B cell (primary cell): Measurements from ENCODE around the gene PCDHGC3.

Experiments
- EZH2 ChIP-seq: IDR thresholded peaks from 2 replicates; pipeline ENCODE4 v1.6.1; 2012; ENCODE audit warnings: borderline replicate concordance, low read depth, mild to moderate bottlenecking, moderate library complexity, low read length; ENCODE audit not compliant: insufficient read depth, poor library complexity, severe bottlenecking
- TF ChIP-seq, protein P1 (sequence below): fragments of 200-600 bp; IDR thresholded peaks from one replicate; pipeline ENCODE4 v1.8.0; 2022; ENCODE audit warnings: antibody characterized with exemption, mild to moderate bottlenecking

DNA sequence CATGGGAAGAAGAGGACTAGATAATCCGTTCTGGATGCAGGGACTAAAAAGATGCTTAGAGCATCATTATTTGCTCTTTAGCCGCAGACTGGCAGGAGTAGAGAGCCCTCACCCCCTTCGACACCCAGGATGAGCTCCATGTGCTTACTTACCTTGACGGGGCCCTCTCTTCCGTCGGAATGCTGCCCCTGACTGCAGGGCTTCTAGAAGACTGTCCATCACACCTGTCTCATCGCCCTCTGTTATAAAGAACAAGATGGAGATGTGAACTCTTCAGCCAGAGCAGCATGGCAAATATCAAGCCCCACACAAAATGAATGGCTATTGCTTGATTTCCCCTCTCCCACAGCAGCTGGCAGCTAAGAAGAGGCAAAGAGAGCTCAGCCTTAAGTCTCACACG lies 48.2 kb downstream of the PCDHGC3 start:
- TF ChIP-seq, protein P1, sequence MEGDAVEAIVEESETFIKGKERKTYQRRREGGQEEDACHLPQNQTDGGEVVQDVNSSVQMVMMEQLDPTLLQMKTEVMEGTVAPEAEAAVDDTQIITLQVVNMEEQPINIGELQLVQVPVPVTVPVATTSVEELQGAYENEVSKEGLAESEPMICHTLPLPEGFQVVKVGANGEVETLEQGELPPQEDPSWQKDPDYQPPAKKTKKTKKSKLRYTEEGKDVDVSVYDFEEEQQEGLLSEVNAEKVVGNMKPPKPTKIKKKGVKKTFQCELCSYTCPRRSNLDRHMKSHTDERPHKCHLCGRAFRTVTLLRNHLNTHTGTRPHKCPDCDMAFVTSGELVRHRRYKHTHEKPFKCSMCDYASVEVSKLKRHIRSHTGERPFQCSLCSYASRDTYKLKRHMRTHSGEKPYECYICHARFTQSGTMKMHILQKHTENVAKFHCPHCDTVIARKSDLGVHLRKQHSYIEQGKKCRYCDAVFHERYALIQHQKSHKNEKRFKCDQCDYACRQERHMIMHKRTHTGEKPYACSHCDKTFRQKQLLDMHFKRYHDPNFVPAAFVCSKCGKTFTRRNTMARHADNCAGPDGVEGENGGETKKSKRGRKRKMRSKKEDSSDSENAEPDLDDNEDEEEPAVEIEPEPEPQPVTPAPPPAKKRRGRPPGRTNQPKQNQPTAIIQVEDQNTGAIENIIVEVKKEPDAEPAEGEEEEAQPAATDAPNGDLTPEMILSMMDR: no peak
- TF ChIP-seq EZH2: no peak
